HG03280 (cell line): ENCODE measurements around the gene PTPN13.
"Not testable (repeated sequence)": the region's sequence is repeated elsewhere in the genome, so short reads cannot be mapped to it uniquely, and the experiment has no call there.

Source experiments
- ATAC-seq: cut with Tn5 transposase; IDR thresholded peaks from one replicate; pipeline ENCODE4 v1.9.1; 2021; ENCODE audit warnings: mild to moderate bottlenecking, moderate library complexity; ENCODE audit not compliant: unreplicated experiment

Gene PTPN13

GRCh38 chr4:86706923-86707597, 112.9 kb downstream of the PTPN13 start:
- ATAC-seq: no peak

- ATAC-seq: no peak
Measured at GRCh38 chr4:86717651-86718050, 123.5 kb downstream of the PTPN13 start.

- no peak for ATAC-seq
Measured at GRCh38 chr4:86718152-86718551, 124.0 kb downstream of the PTPN13 start.

- not testable (repeated sequence) for ATAC-seq
Measured at GRCh38 chr4:86719149-86719548, 125.0 kb downstream of the PTPN13 start.

GRCh38 chr4:86720508-86721068, 126.5 kb downstream of the PTPN13 start:
- no peak for ATAC-seq

- no peak for ATAC-seq
Measured at GRCh38 chr4:86721412-86721811, 127.3 kb downstream of the PTPN13 start.

GRCh38 chr4:86730310-86730709, 136.2 kb downstream of the PTPN13 start:
- no peak for ATAC-seq

GRCh38 chr4:86737244-86737643, 143.1 kb downstream of the PTPN13 start:
- no peak for ATAC-seq

GRCh38 chr4:86741846-86742245, 147.7 kb downstream of the PTPN13 start:
- no peak for ATAC-seq

GRCh38 chr4:86744570-86744969, 150.5 kb downstream of the PTPN13 start:
- ATAC-seq: no peak

- ATAC-seq: no peak
Measured at GRCh38 chr4:86749121-86749520, 155.0 kb downstream of the PTPN13 start.

GRCh38 chr4:86755388-86755787, 161.3 kb downstream of the PTPN13 start:
- no peak for ATAC-seq

- no peak for ATAC-seq
Measured at GRCh38 chr4:86757468-86757867, 163.4 kb downstream of the PTPN13 start.

GRCh38 chr4:86759298-86759697, 165.2 kb downstream of the PTPN13 start:
- no peak for ATAC-seq

- no peak for ATAC-seq
Measured at GRCh38 chr4:86762649-86763048, 168.5 kb downstream of the PTPN13 start.

GRCh38 chr4:86769794-86770193, 175.7 kb downstream of the PTPN13 start:
- no peak for ATAC-seq

GRCh38 chr4:86771141-86771540, 177.0 kb downstream of the PTPN13 start:
- no peak for ATAC-seq

- no peak for ATAC-seq
Measured at GRCh38 chr4:86775061-86775460, 180.9 kb downstream of the PTPN13 start.

- no peak for ATAC-seq
Measured at GRCh38 chr4:86778175-86778574, 184.1 kb downstream of the PTPN13 start.

GRCh38 chr4:86788826-86789225, 194.7 kb downstream of the PTPN13 start:
- ATAC-seq: no peak

- no peak for ATAC-seq
Measured at GRCh38 chr4:86791126-86791525, 197.0 kb downstream of the PTPN13 start.

- no peak for ATAC-seq
Measured at GRCh38 chr4:86809809-86810208, 215.7 kb downstream of the PTPN13 start.

- no peak for ATAC-seq
Measured at GRCh38 chr4:86810847-86811246, 216.7 kb downstream of the PTPN13 start.
